OCI-M1 (cell line): ENCODE data around the gene CCT6A.
"Not testable (repeated sequence)": the region's sequence is repeated elsewhere in the genome, so short reads cannot be mapped to it uniquely, and the experiment has no call there.

Experiments used
- DNase-seq: peaks from one replicate; lab custom pipeline; 2025; lab: John Stamatoyannopoulos, UW

The CCT6A gene

GRCh38 chr7:56051053-56051338 lies 569 bp upstream of the CCT6A start:
- no peak for DNase-seq

GRCh38 chr7:56053379-56053778 lies 1.8 kb downstream of the CCT6A start:
- DNase-seq, result no peak

DNA sequence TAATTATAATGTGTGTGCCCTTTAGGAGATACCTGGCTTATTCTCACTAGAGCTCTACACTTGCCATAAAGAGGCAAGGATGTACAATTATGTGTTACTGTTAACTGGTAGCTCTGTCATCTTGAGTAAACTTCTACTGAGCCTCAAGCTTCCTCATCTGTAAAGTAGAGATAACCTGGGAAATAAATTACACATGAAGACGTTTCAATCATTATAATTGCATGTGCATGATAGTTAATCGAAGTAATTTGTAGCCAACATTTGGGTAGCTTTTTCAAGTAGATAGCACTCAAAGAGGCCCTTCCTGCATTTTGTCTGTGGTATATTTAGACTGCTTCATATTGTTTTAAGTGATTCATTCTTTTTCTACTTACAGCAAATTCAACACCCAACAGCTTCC lies 2.4 kb downstream of the CCT6A start:
- no peak for DNase-seq

DNA sequence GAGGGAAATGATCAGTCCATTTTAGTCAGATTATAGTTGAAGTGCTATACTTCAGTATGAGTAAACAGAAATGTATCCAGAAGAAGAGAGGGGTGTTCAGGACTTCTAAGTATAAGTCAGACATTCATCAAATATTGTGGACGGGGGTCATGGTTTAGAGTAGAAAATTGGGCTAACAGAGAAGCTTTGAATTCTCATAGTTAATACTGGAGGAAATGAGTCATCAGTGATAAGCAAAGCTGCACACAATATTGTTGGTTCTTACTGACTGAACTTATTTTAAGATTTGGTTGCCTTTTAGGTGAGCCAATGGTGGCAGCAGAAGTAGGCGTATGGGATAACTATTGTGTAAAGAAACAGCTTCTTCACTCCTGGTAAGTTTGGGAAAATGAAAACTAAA lies 10.8 kb downstream of the CCT6A start:
- peak; percentile 52 for DNase-seq

GRCh38 chr7:56063500-56063881 lies 11.9 kb downstream of the CCT6A start:
- no peak for DNase-seq

- DNase-seq, result peak; percentile 90
Observed at GRCh38 chr7:56063882-56064625, 12.5 kb downstream of the CCT6A start, which contains the start of gene SUMF2. Gene SUMF2 (plus strand): TSS chr7:56064286. CDS start chr7:56064312, 26 bp downstream.

DNA sequence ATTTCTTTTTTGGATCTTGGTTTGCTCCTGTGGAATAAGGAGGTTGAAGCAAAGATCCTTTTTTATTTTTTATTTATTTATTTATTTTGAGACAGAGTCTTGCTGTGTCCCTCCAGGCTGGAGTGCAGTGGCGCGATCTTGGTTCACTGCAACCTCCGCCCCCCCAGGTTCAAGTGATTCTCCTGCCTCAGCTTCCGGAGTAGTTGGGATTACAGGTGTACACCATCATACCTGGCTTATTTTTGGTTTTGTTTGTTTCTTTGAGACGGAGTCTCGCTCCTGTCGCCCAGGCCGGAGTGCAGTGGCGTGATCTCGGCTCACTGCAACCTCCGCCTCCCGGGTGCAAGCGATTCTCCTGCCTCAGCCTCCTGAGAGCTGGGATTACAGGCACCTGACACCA lies 14.8 kb downstream of the CCT6A start:
- DNase-seq, result not testable (repeated sequence)

DNA sequence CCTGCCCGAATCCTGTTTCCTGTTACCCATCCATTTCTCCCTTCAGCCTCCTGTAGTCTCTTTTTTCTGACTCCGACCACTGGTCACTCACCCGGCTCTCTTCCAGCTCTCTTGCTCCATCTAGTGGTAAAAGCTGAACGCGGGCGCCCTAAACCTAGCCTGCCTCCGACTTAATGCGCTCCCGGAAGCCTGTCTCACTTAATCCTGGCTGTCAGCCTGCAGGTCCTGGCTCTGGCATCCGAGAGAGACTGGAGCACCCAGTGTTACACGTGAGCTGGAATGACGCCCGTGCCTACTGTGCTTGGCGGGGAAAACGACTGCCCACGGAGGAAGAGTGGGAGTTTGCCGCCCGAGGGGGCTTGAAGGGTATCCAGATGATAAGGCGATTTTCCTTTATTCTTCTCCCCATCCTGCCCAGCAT lies 22.8 kb downstream of the CCT6A start:
- peak; percentile 68 for DNase-seq

DNA sequence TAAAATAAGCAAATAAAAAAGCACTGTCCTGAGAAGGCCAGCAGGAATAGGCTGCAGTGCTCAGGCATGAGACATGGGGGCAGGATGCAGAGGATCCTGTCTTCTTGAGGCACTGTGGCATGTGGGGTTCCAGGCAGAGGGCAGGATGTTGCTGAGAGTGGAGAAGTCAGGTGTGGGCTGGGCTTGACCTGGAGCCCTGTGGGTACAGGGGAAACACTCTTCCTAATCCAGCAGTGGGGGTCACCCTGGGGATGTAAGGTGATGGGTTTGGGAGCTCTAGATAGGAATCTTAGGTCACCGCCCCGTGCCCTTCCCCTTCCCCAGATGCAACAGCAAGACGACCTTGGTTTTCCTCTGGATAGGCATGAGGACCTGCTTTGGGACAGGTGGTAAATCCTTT lies 26.1 kb downstream of the CCT6A start:
- DNase-seq, result no peak

GRCh38 chr7:56078196-56078595 lies 26.6 kb downstream of the CCT6A start:
- no peak for DNase-seq

DNA sequence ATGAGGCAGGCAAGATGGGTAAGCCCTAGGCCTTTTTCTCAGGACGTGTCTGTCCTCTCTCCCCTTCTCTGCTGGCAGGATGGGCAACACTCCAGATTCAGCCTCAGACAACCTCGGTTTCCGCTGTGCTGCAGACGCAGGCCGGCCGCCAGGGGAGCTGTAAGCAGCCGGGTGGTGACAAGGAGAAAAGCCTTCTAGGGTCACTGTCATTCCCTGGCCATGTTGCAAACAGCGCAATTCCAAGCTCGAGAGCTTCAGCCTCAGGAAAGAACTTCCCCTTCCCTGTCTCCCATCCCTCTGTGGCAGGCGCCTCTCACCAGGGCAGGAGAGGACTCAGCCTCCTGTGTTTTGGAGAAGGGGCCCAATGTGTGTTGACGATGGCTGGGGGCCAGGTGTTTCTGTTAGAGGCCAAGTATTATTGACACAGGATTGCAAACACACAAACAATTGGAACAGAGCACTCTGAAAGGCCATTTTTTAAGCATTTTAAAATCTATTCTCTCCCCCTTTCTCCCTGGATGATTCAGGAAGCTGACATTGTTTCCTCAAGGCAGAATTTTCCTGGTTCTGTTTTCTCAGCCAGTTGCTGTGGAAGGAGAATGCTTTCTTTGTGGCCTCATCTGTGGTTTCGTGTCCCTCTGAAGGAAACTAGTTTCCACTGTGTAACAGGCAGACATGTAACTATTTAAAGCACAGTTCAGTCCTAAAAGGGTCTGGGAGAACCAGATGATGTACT lies 28.1 kb downstream of the CCT6A start:
- no peak for DNase-seq

DNA sequence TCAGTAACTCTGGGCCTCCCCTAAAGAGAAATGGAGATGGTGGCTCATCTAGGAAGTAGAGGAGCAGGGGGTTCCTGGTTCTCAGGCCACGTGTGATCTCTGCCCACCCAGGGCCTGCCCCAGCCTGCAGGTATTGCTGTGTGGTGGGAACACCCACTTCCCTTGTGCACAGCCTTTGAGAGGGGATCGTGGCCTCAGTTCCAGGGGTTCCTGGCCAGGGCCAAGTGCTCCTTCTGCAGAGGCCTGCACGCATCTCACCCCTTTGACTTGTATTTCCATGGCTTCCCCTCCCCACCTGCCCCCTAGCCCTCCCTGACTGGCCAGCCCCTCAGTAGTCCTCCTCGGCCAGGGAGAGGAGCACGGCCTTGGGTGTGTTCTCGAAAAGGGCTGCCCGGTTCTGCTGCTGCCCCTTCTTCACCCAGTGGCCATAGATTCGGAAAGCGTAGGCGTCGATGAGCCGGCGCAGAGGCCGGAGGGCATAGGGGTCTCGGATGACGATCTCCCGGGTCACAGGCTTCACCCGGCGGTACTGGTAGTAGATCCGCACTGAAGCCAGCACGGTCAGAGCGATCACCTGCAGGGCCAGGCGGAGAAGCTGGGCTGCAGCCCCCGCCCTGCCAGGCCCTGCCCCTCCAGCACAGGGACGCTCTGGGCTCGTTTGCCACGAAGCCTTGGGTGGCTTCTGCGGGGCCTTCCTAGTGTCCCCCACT lies 29.3 kb downstream of the CCT6A start:
- not testable (repeated sequence) for DNase-seq

GRCh38 chr7:56081626-56082340 lies 30.2 kb downstream of the CCT6A start:
- DNase-seq, result no peak

DNA sequence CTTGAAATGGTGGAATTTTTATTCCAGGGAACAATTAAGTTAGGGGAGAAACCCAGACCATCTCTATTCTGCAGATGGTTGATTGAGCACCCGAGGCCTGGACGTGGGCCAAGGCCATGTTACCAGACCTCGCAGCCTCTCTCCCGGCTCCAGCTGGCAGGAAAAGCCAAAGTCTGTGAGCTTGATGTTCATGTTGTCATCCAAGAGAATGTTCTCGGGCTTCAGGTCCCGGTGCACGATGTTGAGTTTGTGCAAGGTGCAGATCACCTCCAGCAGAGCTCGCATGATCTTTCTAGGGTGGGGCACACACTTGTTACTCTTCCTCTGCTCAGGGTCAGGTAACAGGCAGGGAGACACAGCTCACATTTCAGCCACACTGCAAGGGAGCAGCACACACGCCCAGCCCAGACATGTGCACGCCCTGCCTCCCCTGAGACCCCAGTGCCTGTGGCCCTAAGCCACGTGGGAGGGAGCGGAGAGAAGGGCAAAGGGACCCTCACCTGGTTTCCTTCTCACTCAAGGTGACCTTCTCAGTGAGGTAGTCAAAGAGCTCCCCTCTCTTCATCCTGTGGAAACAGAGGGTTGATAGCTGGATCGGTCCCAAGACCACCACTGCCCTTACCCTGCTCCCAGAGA lies 31.7 kb downstream of the CCT6A start:
- no peak for DNase-seq

- no peak for DNase-seq
Observed at GRCh38 chr7:56086761-56087160, 35.2 kb downstream of the CCT6A start.

GRCh38 chr7:56087445-56087844 lies 35.9 kb downstream of the CCT6A start:
- DNase-seq, result no peak

- no peak for DNase-seq
Observed at GRCh38 chr7:56091591-56091990, 40.0 kb downstream of the CCT6A start.

- DNase-seq, result not testable (repeated sequence)
Observed at GRCh38 chr7:56092388-56092787, 40.8 kb downstream of the CCT6A start.

DNA sequence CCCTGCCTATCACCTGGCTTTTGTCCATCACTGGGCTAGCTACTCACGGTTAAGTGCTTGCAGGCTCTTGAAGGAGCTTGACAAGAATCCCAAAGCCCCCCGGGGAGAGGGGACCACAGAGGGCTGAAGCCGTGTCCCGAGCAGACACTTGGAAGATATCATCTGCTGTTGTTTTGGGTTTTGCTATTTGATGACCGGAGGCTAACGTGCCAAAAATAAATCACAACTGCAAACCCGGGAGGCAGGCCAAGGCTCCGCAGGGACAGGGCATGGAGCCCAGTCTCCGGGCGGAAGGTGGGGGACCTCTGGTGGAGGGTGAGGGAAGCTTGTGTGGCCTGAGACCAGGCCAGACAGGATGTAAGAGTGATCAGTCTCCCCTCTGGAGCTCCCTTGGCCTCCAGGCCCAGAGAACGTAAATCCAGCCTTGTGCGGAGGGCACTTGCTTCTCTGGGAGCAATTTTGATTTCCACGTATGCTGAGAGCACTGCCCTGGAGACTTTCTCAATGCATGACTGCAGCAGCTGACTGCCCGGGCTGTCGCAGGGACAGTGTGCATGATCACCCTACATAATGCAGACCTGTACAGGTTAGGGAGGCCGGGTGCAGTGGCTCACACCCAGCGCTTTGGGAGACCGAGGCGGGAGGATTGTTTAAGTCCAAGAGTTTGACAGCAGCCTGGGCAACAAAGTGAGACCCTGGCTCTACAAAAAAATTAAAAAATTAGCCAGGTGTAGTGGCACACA lies 41.4 kb downstream of the CCT6A start, which contains the start of gene PHKG1:
PHKG1 (minus strand) TSS at position 164 of the 743 bp plus-strand sequence. CDS start 4,011 bp downstream, outside the sequence.
- DNase-seq, result peak; percentile 0

- peak; percentile 25 for DNase-seq
Observed at GRCh38 chr7:56097700-56098099, 46.1 kb downstream of the CCT6A start.
